Activated CD8-positive, alpha-beta memory T cell treated with anti-CD3 and anti-CD28 coated beads for 36 hours (primary cell): ENCODE measurements around the gene GCC2. TPM values are rescaled to one million over a fixed set of nuclear protein-coding genes. Genes with fewer than 3 reads are reported as not detected.
"Not testable (repeated sequence)": the region's sequence is repeated elsewhere in the genome, so short reads cannot be mapped to it uniquely, and the experiment has no call there.

ENCODE experiments used
- CTCF ChIA-PET: fragments of 350-600 bp; sonication (Branson Sonifier 250); formaldehyde crosslinking; loops from one replicate; lab custom pipeline; 2021; ENCODE audit warnings: antibody characterized with exemption; lab: Charles Lee
- POLR2A ChIA-PET: fragments of 350-600 bp; sonication (Branson Sonifier 250); formaldehyde crosslinking; loops from one replicate; lab custom pipeline; 2021; ENCODE audit warnings: antibody characterized with exemption; lab: Charles Lee
- total RNA-seq, 2 experiments: library from RNA; stranded (reverse); gene quantifications; one replicate each; pipeline ENCODE4 v1.2.3, GENCODE V29; 2021

The GCC2 gene
- total RNA-seq, 2 experiments from 2014 or later: 33.5 to 42.6 TPM

GRCh38 chr2:108428286-108429009, 20.6 kb upstream of the GCC2 start:
- ChIA-PET POLR2A (no interaction called here), CTCF (no interaction called here)

GRCh38 chr2:108435578-108435977, 13.4 kb upstream of the GCC2 start:
- POLR2A ChIA-PET, CTCF ChIA-PET: not testable (repeated sequence)

GRCh38 chr2:108436976-108437375, 12.0 kb upstream of the GCC2 start:
- ChIA-PET CTCF (no interaction called here), POLR2A (no interaction called here)

- ChIA-PET POLR2A (no interaction called here), CTCF (no interaction called here)
Observed at GRCh38 chr2:108441712-108442111, 7.3 kb upstream of the GCC2 start.

- POLR2A ChIA-PET: no interaction called here
- CTCF ChIA-PET: no interaction called here
Observed at GRCh38 chr2:108444941-108445840, 3.8 kb upstream of the GCC2 start.

GRCh38 chr2:108446703-108447102, 2.3 kb upstream of the GCC2 start:
- ChIA-PET CTCF (no interaction called here), POLR2A (no interaction called here)

GRCh38 chr2:108447947-108448677, 894 bp upstream of the GCC2 start:
- CTCF ChIA-PET: interaction anchor here (1.1 kb wide), 1 partner anchor 136 kb away, joined by 3 read pairs; no protein-coding TSS in a partner anchor
- POLR2A ChIA-PET: interaction anchor here (1.5 kb wide), 1 partner anchor 86 kb away, joined by 7 read pairs; the partner anchor contains the start of gene LIMS1

GRCh38 chr2:108449410-108450130, 564 bp downstream of the GCC2 start:
- CTCF ChIA-PET: no interaction called here

GRCh38 chr2:108450863-108451262, 1.9 kb downstream of the GCC2 start:
- CTCF ChIA-PET: no interaction called here
- POLR2A ChIA-PET: interaction anchor here (1.2 kb wide), 1 partner anchor 83 kb away, joined by 5 read pairs; no protein-coding TSS in a partner anchor

More at GRCh38 chr2:108449410-108450130, 564 bp downstream of the GCC2 start:
- POLR2A ChIA-PET: interaction anchor here (0.6 kb wide), 3 partner anchors 82 to 269 kb away, joined by 3 to 11 read pairs (median 8); no protein-coding TSS in a partner anchor

GRCh38 chr2:108451976-108452375, 3.0 kb downstream of the GCC2 start:
- ChIA-PET POLR2A (interaction anchor here (0.6 kb wide), 1 partner anchor 81 kb away, joined by 3 read pairs; no protein-coding TSS in a partner anchor), CTCF (no interaction called here)

GRCh38 chr2:108453530-108453929, 4.5 kb downstream of the GCC2 start:
- CTCF ChIA-PET: interaction anchor here (0.6 to 0.7 kb wide), 2 partner anchors 79 to 194 kb away, joined by 3 read pairs; no protein-coding TSS in a partner anchor
- POLR2A ChIA-PET: not testable (repeated sequence)

- POLR2A ChIA-PET: no interaction called here
- CTCF ChIA-PET: no interaction called here
Observed at GRCh38 chr2:108454440-108454839, 5.4 kb downstream of the GCC2 start.

- CTCF ChIA-PET: no interaction called here
- POLR2A ChIA-PET: interaction anchor here (0.6 kb wide), 1 partner anchor 11 kb away, joined by 3 read pairs; no protein-coding TSS in a partner anchor
Observed at GRCh38 chr2:108455571-108455970, 6.6 kb downstream of the GCC2 start.

GRCh38 chr2:108458082-108458481, 9.1 kb downstream of the GCC2 start:
- ChIA-PET POLR2A (no interaction called here), CTCF (no interaction called here)

- POLR2A ChIA-PET: no interaction called here
- CTCF ChIA-PET: no interaction called here
Observed at GRCh38 chr2:108459441-108459840, 10.4 kb downstream of the GCC2 start.

GRCh38 chr2:108460345-108461037, 11.5 kb downstream of the GCC2 start:
- POLR2A ChIA-PET: no interaction called here
- CTCF ChIA-PET: no interaction called here

- CTCF ChIA-PET: no interaction called here
Observed at GRCh38 chr2:108477099-108477498, 28.1 kb downstream of the GCC2 start.

GRCh38 chr2:108485253-108485652, 36.2 kb downstream of the GCC2 start:
- CTCF ChIA-PET: interaction anchor here (1.6 kb wide), 1 partner anchor 151 kb away, joined by 4 read pairs; no protein-coding TSS in a partner anchor

More at GRCh38 chr2:108477099-108477498, 28.1 kb downstream of the GCC2 start:
- POLR2A ChIA-PET: no interaction called here

More at GRCh38 chr2:108485253-108485652, 36.2 kb downstream of the GCC2 start:
- POLR2A ChIA-PET: no interaction called here
